ENCODE results near the gene LANCL3. TPM values are rescaled to one million over a fixed set of nuclear protein-coding genes. Genes with fewer than 3 reads are reported as not detected.

LANCL3 gene
- polyA plus RNA-seq, 3 donors: 0.01 to 0.12 TPM; not detected in 1

GRCh38 chrX:37679888-37680287 lies 108.4 kb downstream of the LANCL3 start:
- H3K9ac ChIP-seq (ENCODE audit: insufficient read depth, low read length, poor library complexity, severe bottlenecking): no peak overlapping the region
- WGBS (ENCODE audit: insufficient coverage): no CpG with 5 or more reads among the region's 1 CpG
- H3K27me3 ChIP-seq (ENCODE audit: control insufficient read depth in 2 of 2, insufficient read depth in 2 of 2, low read length in 2 of 2): no peaks in the 10 kb centered on the region
- intact Hi-C loops (cut with micrococcal nuclease): no loop called here
- H3K9me3 ChIP-seq (replicated peaks in 1 of 2; ENCODE audit: control insufficient read depth in 1 of 2, insufficient read depth in 1 of 2, low read length in 2 of 2): no peaks in the 10 kb centered on the region
- H3K4me3 ChIP-seq (replicated peaks in 1 of 3; ENCODE audit: low read depth in 2 of 3, low read length in 3 of 3): no peak overlapping the region
- no peaks in the 10 kb centered on the region for H3K79me2 ChIP-seq (ENCODE audit: insufficient read depth, low read length)
- no peaks in the 10 kb centered on the region for H4K20me1 ChIP-seq (ENCODE audit: insufficient read depth, low read length)
- TF ChIP-seq CTCF (IDR thresholded peaks at IDR 0.05): no peak
- no peak for DNase-seq
- H3K4me2 ChIP-seq (replicated peaks; ENCODE audit: extremely low read depth, low read length, poor library complexity, severe bottlenecking): no peak overlapping the region
- Mint-ChIP-seq H3K4me3 (no peak overlapping the region), H3K27me3 (ENCODE audit: low read depth in 3 of 3) (peaks cover 1 to 2% (median 2%) of the 10 kb centered on the region in 3 donors), H3K4me1 (no peaks in the 10 kb centered on the region), H3K9me3 (no peaks in the 10 kb centered on the region), H3K36me3 (no peaks in the 10 kb centered on the region), H3K27ac (no peak overlapping the region)
- no peak overlapping the region for H2AFZ ChIP-seq (ENCODE audit: insufficient read depth, low read depth, low read length, poor library complexity, severe bottlenecking)
- no peaks in the 10 kb centered on the region for H3K4me1 ChIP-seq (ENCODE audit: control insufficient read depth in 1 of 2, insufficient read depth in 2 of 2, low read length in 2 of 2)
- H3K36me3 ChIP-seq (replicated peaks in 1 of 2; ENCODE audit: control insufficient read depth in 1 of 2, insufficient read depth in 2 of 2, low read length in 2 of 2): no peaks in the 10 kb centered on the region
- no peak overlapping the region for H3K27ac ChIP-seq (ENCODE audit: low read depth in 1 of 2, low read length in 2 of 2)

GRCh38 chrX:37684426-37684825 lies 113.0 kb downstream of the LANCL3 start:
- Histone ChIP-seq H2AFZ (ENCODE audit: insufficient read depth, low read depth, low read length, poor library complexity, severe bottlenecking) (no peak overlapping the region), H3K27ac (ENCODE audit: low read depth in 1 of 2, low read length in 2 of 2) (no peak overlapping the region), H3K9ac (ENCODE audit: insufficient read depth, low read length, poor library complexity, severe bottlenecking) (no peak overlapping the region), H3K4me3 (replicated peaks in 1 of 3; ENCODE audit: low read depth in 2 of 3, low read length in 3 of 3) (no peak overlapping the region), H3K4me1 (ENCODE audit: control insufficient read depth in 1 of 2, insufficient read depth in 2 of 2, low read length in 2 of 2) (peaks cover 6 to 8% of the 10 kb centered on the region in 2 donors), H3K36me3 (replicated peaks in 1 of 2; ENCODE audit: control insufficient read depth in 1 of 2, insufficient read depth in 2 of 2, low read length in 2 of 2) (no peaks in the 10 kb centered on the region), H3K27me3 (ENCODE audit: control insufficient read depth in 2 of 2, insufficient read depth in 2 of 2, low read length in 2 of 2) (peaks cover 4 to 10% of the 10 kb centered on the region in 2 donors), H3K4me2 (replicated peaks; ENCODE audit: extremely low read depth, low read length, poor library complexity, severe bottlenecking) (no peak overlapping the region), H4K20me1 (ENCODE audit: insufficient read depth, low read length) (no peaks in the 10 kb centered on the region), H3K9me3 (replicated peaks in 1 of 2; ENCODE audit: control insufficient read depth in 1 of 2, insufficient read depth in 1 of 2, low read length in 2 of 2) (no peaks in the 10 kb centered on the region), H3K79me2 (ENCODE audit: insufficient read depth, low read length) (no peaks in the 10 kb centered on the region)
- Mint-ChIP-seq H3K27me3 (ENCODE audit: low read depth in 3 of 3) (peaks cover 6 to 19% (median 19%) of the 10 kb centered on the region in 3 donors), H3K27ac (no peak overlapping the region), H3K4me1 (peaks cover 6% of the 10 kb centered on the region), H3K36me3 (no peaks in the 10 kb centered on the region), H3K9me3 (peaks cover 0 to 4% (median 0%) of the 10 kb centered on the region in 7 donors), H3K4me3 (no peak overlapping the region)
- intact Hi-C loops (cut with micrococcal nuclease): no loop called here
- DNase-seq: no peak
- no peak for TF ChIP-seq CTCF (IDR thresholded peaks at IDR 0.05)
